CD8-positive, alpha-beta memory T cell (primary cell): ENCODE results near the gene ARHGAP8. TPM values are rescaled to one million over a fixed set of nuclear protein-coding genes. Genes with fewer than 3 reads are reported as not detected.

ENCODE experiments used
- CTCF ChIA-PET: fragments of 350-600 bp; sonication (Branson Sonifier 250); formaldehyde crosslinking; loops from one replicate; lab custom pipeline; 2021; ENCODE audit warnings: antibody characterized with exemption; lab: Charles Lee
- POLR2A ChIA-PET: fragments of 350-600 bp; sonication (Branson Sonifier 250); formaldehyde crosslinking; loops from one replicate; lab custom pipeline; 2021; ENCODE audit warnings: antibody characterized with exemption; lab: Charles Lee
- DNase-seq, 5 donors: peaks; one replicate each; pipeline versions ENCODE4 v3.0.0 to v3.0.0-alpha.2; 2020 to 2022; ENCODE audit warnings: mixed read lengths in 1 of 5
- H3K27ac ChIP-seq: one replicate; pipeline ENCODE4 v1.7.0; 2013; ENCODE audit warnings: low read depth, mild to moderate bottlenecking, low read length, moderate library complexity
- H3K27me3 ChIP-seq: 2 replicates; pipeline ENCODE4 v1.7.0; 2013; ENCODE audit warnings: low read length, mild to moderate bottlenecking; ENCODE audit not compliant: insufficient read depth, poor library complexity, severe bottlenecking
- H3K36me3 ChIP-seq: 2 replicates; pipeline ENCODE4 v1.7.0; 2013; ENCODE audit warnings: mild to moderate bottlenecking, low read length, moderate library complexity; ENCODE audit not compliant: insufficient read depth
- H3K4me1 ChIP-seq: 2 replicates; pipeline ENCODE4 v1.7.0; 2013; ENCODE audit warnings: mild to moderate bottlenecking, low read length, moderate library complexity; ENCODE audit not compliant: insufficient read depth
- H3K4me3 ChIP-seq: 2 replicates; pipeline ENCODE4 v1.7.0; 2013; ENCODE audit warnings: mild to moderate bottlenecking, low read length
- H3K9me3 ChIP-seq: 2 replicates; pipeline ENCODE4 v1.7.0; 2013; ENCODE audit warnings: mild to moderate bottlenecking, low read length
- H3K27ac Mint-ChIP-seq, 8 donors: one replicate each; pipeline ENCODE4 v1.8.0; 2020 to 2021; ENCODE audit warnings: mixed read lengths in 8 of 8, mild to moderate bottlenecking in 6 of 8, inconsistent platforms in 3 of 8, moderate library complexity in 3 of 8
- H3K27me3 Mint-ChIP-seq, 2 donors: one replicate each; pipeline ENCODE4 v1.8.0; 2020 to 2021; ENCODE audit warnings: mixed read lengths in 2 of 2, mild to moderate bottlenecking in 1 of 2, moderate library complexity in 1 of 2
- H3K36me3 Mint-ChIP-seq, 3 donors: one replicate each; pipeline ENCODE4 v1.8.0; 2020 to 2021; ENCODE audit warnings: mixed read lengths in 3 of 3, inconsistent platforms in 1 of 3, mild to moderate bottlenecking in 1 of 3
- H3K4me1 Mint-ChIP-seq, 3 donors: one replicate each; pipeline ENCODE4 v1.8.0; 2020 to 2021; ENCODE audit warnings: mixed read lengths in 3 of 3, inconsistent platforms in 1 of 3, mild to moderate bottlenecking in 1 of 3
- H3K4me3 Mint-ChIP-seq, 7 donors: one replicate each; pipeline ENCODE4 v1.8.0; 2020 to 2021; ENCODE audit warnings: mixed read lengths in 7 of 7, mild to moderate bottlenecking in 6 of 7, moderate library complexity in 4 of 7, inconsistent platforms in 2 of 7
- H3K9me3 Mint-ChIP-seq, 5 donors: one replicate each; pipeline ENCODE4 v1.8.0; 2020 to 2022; ENCODE audit warnings: mixed read lengths in 5 of 5, mild to moderate bottlenecking in 3 of 5, moderate library complexity in 2 of 5, inconsistent platforms in 1 of 5
- polyA plus RNA-seq: library from polyadenylated mRNA; unstranded; fragments of 300-500 nt; fragmentation: Illumina TruSeq; gene quantifications from one replicate; pipeline ENCODE4 v1.2.3, GENCODE V29; 2021
- total RNA-seq, 2 experiments: library from RNA; stranded (reverse); gene quantifications; one replicate each; pipeline ENCODE4 v1.2.3, GENCODE V29; 2021

Gene ARHGAP8
- total and polyA plus RNA-seq, 3 experiments from 2014 or later: 0.42 to 0.49 TPM; not detected in 1

GRCh38 chr22:44883011-44883421 lies 130.6 kb downstream of the ARHGAP8 start:
- Histone ChIP-seq H3K27ac (no peak overlapping the region), H3K27me3 (no peaks in the 10 kb centered on the region), H3K4me1 (no peaks in the 10 kb centered on the region), H3K36me3 (no peaks in the 10 kb centered on the region), H3K9me3 (no peaks in the 10 kb centered on the region), H3K4me3 (no peak overlapping the region)
- Mint-ChIP-seq H3K27me3 (peaks cover 0 to 4% of the 10 kb centered on the region in 2 donors), H3K9me3 (no peaks in the 10 kb centered on the region), H3K27ac (no peak overlapping the region), H3K4me3 (no peak overlapping the region), H3K36me3 (no peaks in the 10 kb centered on the region), H3K4me1 (no peaks in the 10 kb centered on the region)
- POLR2A ChIA-PET: no interaction called here
- DNase-seq: peak in 1 of 5 donors; percentile 17
- CTCF ChIA-PET: no interaction called here

- Histone ChIP-seq H3K36me3 (no peaks in the 10 kb centered on the region), H3K4me3 (no peak overlapping the region), H3K27me3 (no peaks in the 10 kb centered on the region), H3K27ac (no peak overlapping the region), H3K4me1 (no peaks in the 10 kb centered on the region), H3K9me3 (no peaks in the 10 kb centered on the region)
- Mint-ChIP-seq H3K27ac (no peak overlapping the region), H3K4me1 (no peaks in the 10 kb centered on the region), H3K9me3 (no peaks in the 10 kb centered on the region), H3K36me3 (no peaks in the 10 kb centered on the region), H3K27me3 (peaks cover 0 to 4% of the 10 kb centered on the region in 2 donors), H3K4me3 (no peak overlapping the region)
- ChIA-PET POLR2A (no interaction called here), CTCF (no interaction called here)
- DNase-seq: no peak
These were observed 132.2 kb downstream of the ARHGAP8 start for GRCh38 chr22:44884562-44884961.

GRCh38 chr22:44884968-44885805 lies 132.8 kb downstream of the ARHGAP8 start:
- no peak overlapping the region for H3K27ac Mint-ChIP-seq
- ChIA-PET POLR2A (no interaction called here), CTCF (no interaction called here)
- H3K4me3 ChIP-seq: no peak overlapping the region
- peak in 1 of 5 donors; percentile 32 for DNase-seq
- H3K27ac ChIP-seq: no peak overlapping the region
- H3K4me3 Mint-ChIP-seq: no peak overlapping the region
- no peaks in the 10 kb centered on the region for H3K36me3 Mint-ChIP-seq
- H3K4me1 Mint-ChIP-seq: no peaks in the 10 kb centered on the region
- H3K27me3 ChIP-seq: no peaks in the 10 kb centered on the region
- peaks cover 0 to 4% of the 10 kb centered on the region in 2 donors for H3K27me3 Mint-ChIP-seq
- H3K9me3 Mint-ChIP-seq: no peaks in the 10 kb centered on the region
- H3K4me1 ChIP-seq: no peaks in the 10 kb centered on the region
- no peaks in the 10 kb centered on the region for H3K36me3 ChIP-seq
- no peaks in the 10 kb centered on the region for H3K9me3 ChIP-seq

- no peaks in the 10 kb centered on the region for H3K4me1 Mint-ChIP-seq
- POLR2A ChIA-PET: no interaction called here
- no peak overlapping the region for H3K27ac Mint-ChIP-seq
These were observed 133.5 kb downstream of the ARHGAP8 start for GRCh38 chr22:44885806-44886360.

GRCh38 chr22:44887941-44888366 lies 135.6 kb downstream of the ARHGAP8 start:
- ChIA-PET CTCF (no interaction called here), POLR2A (no interaction called here)
- no peaks in the 10 kb centered on the region for H3K36me3 ChIP-seq
- no peak for DNase-seq
- no peak overlapping the region for H3K4me3 Mint-ChIP-seq
- no peaks in the 10 kb centered on the region for H3K9me3 Mint-ChIP-seq
- H3K27me3 Mint-ChIP-seq: no peaks in the 10 kb centered on the region
- no peaks in the 10 kb centered on the region for H3K9me3 ChIP-seq
- no peaks in the 10 kb centered on the region for H3K36me3 Mint-ChIP-seq
- no peaks in the 10 kb centered on the region for H3K4me1 ChIP-seq
- no peaks in the 10 kb centered on the region for H3K4me1 Mint-ChIP-seq
- H3K27me3 ChIP-seq: no peaks in the 10 kb centered on the region
- H3K27ac Mint-ChIP-seq: no peak overlapping the region
- no peak overlapping the region for H3K4me3 ChIP-seq
- no peak overlapping the region for H3K27ac ChIP-seq

More at GRCh38 chr22:44885806-44886360, 133.5 kb downstream of the ARHGAP8 start:
- H3K36me3 Mint-ChIP-seq: no peaks in the 10 kb centered on the region
- H3K4me3 Mint-ChIP-seq: no peak overlapping the region
- H3K27ac ChIP-seq: no peak overlapping the region
- H3K4me1 ChIP-seq: no peaks in the 10 kb centered on the region
- H3K9me3 ChIP-seq: no peaks in the 10 kb centered on the region
- H3K9me3 Mint-ChIP-seq: no peaks in the 10 kb centered on the region
- peaks cover 0 to 4% of the 10 kb centered on the region in 2 donors for H3K27me3 Mint-ChIP-seq
- no peak for DNase-seq
- H3K27me3 ChIP-seq: no peaks in the 10 kb centered on the region
- CTCF ChIA-PET: no interaction called here
- H3K4me3 ChIP-seq: no peak overlapping the region
- no peaks in the 10 kb centered on the region for H3K36me3 ChIP-seq

GRCh38 chr22:44888491-44889254 lies 136.3 kb downstream of the ARHGAP8 start:
- Mint-ChIP-seq H3K27ac (no peak overlapping the region), H3K4me1 (no peaks in the 10 kb centered on the region), H3K4me3 (no peak overlapping the region), H3K9me3 (no peaks in the 10 kb centered on the region), H3K36me3 (no peaks in the 10 kb centered on the region), H3K27me3 (no peaks in the 10 kb centered on the region)
- H3K9me3 ChIP-seq: no peaks in the 10 kb centered on the region
- H3K4me3 ChIP-seq: no peak overlapping the region
- H3K27me3 ChIP-seq: no peaks in the 10 kb centered on the region
- H3K36me3 ChIP-seq: no peaks in the 10 kb centered on the region
- H3K27ac ChIP-seq: no peak overlapping the region
- no peaks in the 10 kb centered on the region for H3K4me1 ChIP-seq
- ChIA-PET CTCF (no interaction called here), POLR2A (no interaction called here)
- DNase-seq: no peak

- Mint-ChIP-seq H3K27ac (no peak overlapping the region), H3K27me3 (no peaks in the 10 kb centered on the region), H3K9me3 (no peaks in the 10 kb centered on the region), H3K4me3 (no peak overlapping the region), H3K4me1 (no peaks in the 10 kb centered on the region), H3K36me3 (no peaks in the 10 kb centered on the region)
- CTCF ChIA-PET: no interaction called here
- no peak overlapping the region for H3K4me3 ChIP-seq
- no peak for DNase-seq
- no peaks in the 10 kb centered on the region for H3K9me3 ChIP-seq
- H3K27me3 ChIP-seq: no peaks in the 10 kb centered on the region
- no peak overlapping the region for H3K27ac ChIP-seq
- H3K36me3 ChIP-seq: no peaks in the 10 kb centered on the region
- POLR2A ChIA-PET: no interaction called here
- H3K4me1 ChIP-seq: no peaks in the 10 kb centered on the region
These were observed 137.0 kb downstream of the ARHGAP8 start for GRCh38 chr22:44889255-44889878.
